Nephron progenitor cell (in vitro differentiated cells): ENCODE measurements around the gene SLC9A7.
"Not testable (repeated sequence)": the region's sequence is repeated elsewhere in the genome, so short reads cannot be mapped to it uniquely, and the experiment has no call there.

Experiments
- DNase-seq: peaks from one replicate; pipeline ENCODE4 v3.0.0; 2021
- H3K27ac Mint-ChIP-seq: 2 replicates; pipeline ENCODE4 v1.8.0; 2021; ENCODE audit warnings: mild to moderate bottlenecking, moderate library complexity, mixed read lengths
- H3K27me3 Mint-ChIP-seq: 2 replicates; pipeline ENCODE4 v1.8.0; 2021; ENCODE audit warnings: mild to moderate bottlenecking, low read depth, mixed read lengths; ENCODE audit not compliant: poor library complexity
- H3K36me3 Mint-ChIP-seq: 2 replicates; pipeline ENCODE4 v1.8.0; 2021; ENCODE audit warnings: low read depth, mixed read lengths
- H3K4me1 Mint-ChIP-seq: 2 replicates; pipeline ENCODE4 v1.8.0; 2021; ENCODE audit warnings: mixed read lengths
- H3K4me3 Mint-ChIP-seq: 2 replicates; pipeline ENCODE4 v1.8.0; 2021; ENCODE audit warnings: mild to moderate bottlenecking, moderate library complexity, mixed read lengths
- H3K9me3 Mint-ChIP-seq: 2 replicates; pipeline ENCODE4 v1.8.0; 2021; ENCODE audit warnings: mild to moderate bottlenecking, moderate library complexity, mixed read lengths
- TF ChIP-seq, protein P1 (sequence below): fragments of 200-600 bp; sonication (generic); IDR thresholded peaks from 2 replicates; pipeline ENCODE4 v1.5.0; 2021; ENCODE audit warnings: antibody characterized with exemption

Gene SLC9A7

DNA sequence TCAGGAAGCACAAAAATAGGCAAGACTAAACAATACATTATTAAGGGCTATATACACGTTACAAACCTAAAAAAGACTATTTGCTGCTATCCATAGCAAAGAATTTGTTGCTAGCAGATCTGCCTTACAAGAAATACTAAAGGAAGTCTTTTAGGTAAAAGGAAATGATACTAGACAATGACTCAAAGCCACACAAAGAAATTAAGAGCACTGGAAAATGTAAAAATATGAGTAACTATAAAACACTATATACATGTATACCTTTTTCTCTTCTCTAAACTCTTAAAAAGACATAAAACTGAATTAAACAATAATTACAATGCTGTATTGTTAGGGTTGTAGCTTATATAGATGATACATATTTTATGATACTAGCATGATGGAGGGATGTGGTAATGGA lies 25.7 kb downstream of the SLC9A7 start:
- Mint-ChIP-seq H3K27ac (no peak overlapping the region), H3K36me3 (no peaks in the 10 kb centered on the region), H3K4me3 (no peak overlapping the region), H3K27me3 (peaks cover 11% of the 10 kb centered on the region), H3K9me3 (peaks cover 63% of the 10 kb centered on the region), H3K4me1 (no peaks in the 10 kb centered on the region)
- TF ChIP-seq, protein P1, sequence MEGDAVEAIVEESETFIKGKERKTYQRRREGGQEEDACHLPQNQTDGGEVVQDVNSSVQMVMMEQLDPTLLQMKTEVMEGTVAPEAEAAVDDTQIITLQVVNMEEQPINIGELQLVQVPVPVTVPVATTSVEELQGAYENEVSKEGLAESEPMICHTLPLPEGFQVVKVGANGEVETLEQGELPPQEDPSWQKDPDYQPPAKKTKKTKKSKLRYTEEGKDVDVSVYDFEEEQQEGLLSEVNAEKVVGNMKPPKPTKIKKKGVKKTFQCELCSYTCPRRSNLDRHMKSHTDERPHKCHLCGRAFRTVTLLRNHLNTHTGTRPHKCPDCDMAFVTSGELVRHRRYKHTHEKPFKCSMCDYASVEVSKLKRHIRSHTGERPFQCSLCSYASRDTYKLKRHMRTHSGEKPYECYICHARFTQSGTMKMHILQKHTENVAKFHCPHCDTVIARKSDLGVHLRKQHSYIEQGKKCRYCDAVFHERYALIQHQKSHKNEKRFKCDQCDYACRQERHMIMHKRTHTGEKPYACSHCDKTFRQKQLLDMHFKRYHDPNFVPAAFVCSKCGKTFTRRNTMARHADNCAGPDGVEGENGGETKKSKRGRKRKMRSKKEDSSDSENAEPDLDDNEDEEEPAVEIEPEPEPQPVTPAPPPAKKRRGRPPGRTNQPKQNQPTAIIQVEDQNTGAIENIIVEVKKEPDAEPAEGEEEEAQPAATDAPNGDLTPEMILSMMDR: no peak
- no peak for DNase-seq

- Mint-ChIP-seq H3K4me1 (no peaks in the 10 kb centered on the region), H3K9me3 (peaks cover 49% of the 10 kb centered on the region), H3K27me3 (peaks cover 6% of the 10 kb centered on the region), H3K27ac (no peak overlapping the region), H3K36me3 (no peaks in the 10 kb centered on the region), H3K4me3 (no peak overlapping the region)
- TF ChIP-seq, protein P1: no peak
- DNase-seq: no peak
Observed at GRCh38 chrX:46730765-46731164, 28.2 kb downstream of the SLC9A7 start.

DNA sequence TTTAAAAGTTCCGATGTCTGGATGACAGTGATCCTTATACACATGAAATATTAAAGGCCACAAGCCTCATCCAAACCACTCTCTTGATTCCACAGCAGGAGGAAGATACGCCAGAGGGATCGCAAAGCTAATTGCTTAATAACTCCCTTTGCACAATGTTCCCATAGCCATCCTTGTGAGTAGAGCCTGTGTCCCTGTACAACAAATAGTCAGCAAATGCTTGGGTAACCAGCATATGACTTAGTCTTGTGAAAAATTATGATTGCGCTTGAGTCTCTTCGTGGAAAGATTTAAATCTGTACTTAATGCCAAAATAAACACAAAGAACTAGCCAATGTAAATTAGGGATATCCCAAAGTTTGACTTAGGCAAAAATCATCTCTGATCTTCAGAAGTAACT lies 31.5 kb downstream of the SLC9A7 start:
- DNase-seq: no peak
- Mint-ChIP-seq H3K9me3 (peaks cover 28% of the 10 kb centered on the region), H3K36me3 (no peaks in the 10 kb centered on the region), H3K27me3 (peaks cover 3% of the 10 kb centered on the region), H3K4me3 (no peak overlapping the region), H3K27ac (no peak overlapping the region), H3K4me1 (no peaks in the 10 kb centered on the region)
- TF ChIP-seq, protein P1: no peak

- not testable (repeated sequence) for DNase-seq, H3K27ac Mint-ChIP-seq, H3K36me3 Mint-ChIP-seq, H3K4me1 Mint-ChIP-seq, H3K4me3 Mint-ChIP-seq, H3K27me3 Mint-ChIP-seq
- H3K9me3 Mint-ChIP-seq: peaks cover 32% of the 10 kb centered on the region
Observed at GRCh38 chrX:46723569-46723927, 35.4 kb downstream of the SLC9A7 start.

DNA sequence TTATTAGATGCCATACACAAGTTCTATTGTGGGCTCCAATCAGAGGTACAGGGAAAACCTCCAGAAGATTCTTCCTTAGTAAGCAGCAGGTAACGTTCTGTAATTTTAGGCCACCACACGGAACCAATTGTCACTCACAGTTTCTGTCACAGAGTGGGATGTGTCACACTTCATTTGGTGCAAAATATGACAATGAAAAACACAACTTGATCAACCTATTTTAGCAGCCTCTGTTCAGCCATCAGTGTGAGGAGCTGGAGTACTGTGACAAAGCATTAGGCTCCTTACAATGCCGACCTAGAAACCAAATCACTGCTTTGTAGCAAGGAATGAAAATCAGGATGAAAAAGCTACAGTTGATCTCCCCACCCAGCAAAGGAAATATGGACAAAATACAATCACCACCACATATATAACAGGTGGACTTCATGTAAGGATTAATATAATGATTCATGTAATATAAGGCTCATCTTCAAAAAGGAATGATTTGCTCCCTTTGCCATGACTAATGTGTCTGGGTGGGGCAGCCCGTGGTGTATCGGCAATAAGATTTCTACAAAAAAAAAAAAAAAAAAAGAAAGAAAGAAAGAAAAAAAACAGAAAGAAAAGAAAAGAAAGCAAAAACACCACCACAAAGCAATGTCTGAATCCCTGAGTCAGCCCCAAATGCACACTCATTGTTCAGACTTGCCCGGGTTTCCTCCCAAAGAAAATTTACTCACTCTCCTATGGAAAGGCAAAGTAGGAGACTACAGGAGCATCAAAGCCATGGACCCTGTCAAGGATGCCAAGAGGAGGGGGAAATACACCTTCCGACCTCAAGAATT lies 36.0 kb downstream of the SLC9A7 start:
- H3K36me3 Mint-ChIP-seq: no peaks in the 10 kb centered on the region
- H3K27ac Mint-ChIP-seq: no peak overlapping the region
- no peak overlapping the region for H3K4me3 Mint-ChIP-seq
- peaks cover 4% of the 10 kb centered on the region for H3K27me3 Mint-ChIP-seq
- H3K9me3 Mint-ChIP-seq: peaks cover 33% of the 10 kb centered on the region
- DNase-seq: no peak
- no peaks in the 10 kb centered on the region for H3K4me1 Mint-ChIP-seq
- TF ChIP-seq, protein P1: no peak

DNA sequence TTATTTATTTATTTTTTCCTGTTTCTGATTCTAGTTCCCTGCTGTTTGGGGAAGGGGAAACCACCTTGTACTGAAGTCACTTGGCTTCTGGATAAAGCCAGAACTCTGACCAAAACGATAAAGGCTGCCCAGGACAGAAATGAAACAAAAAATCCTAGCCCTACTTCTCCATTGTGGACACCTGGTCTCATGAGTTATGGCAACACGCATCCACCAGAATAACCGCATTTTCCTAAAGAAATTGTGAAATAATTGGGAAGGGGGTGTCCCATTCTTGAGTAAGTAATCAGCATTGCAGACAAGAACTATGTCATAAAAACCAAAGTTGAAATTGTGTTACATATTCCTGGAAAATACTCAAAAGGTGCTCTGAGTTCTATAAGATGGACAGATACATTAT lies 42.1 kb downstream of the SLC9A7 start:
- Mint-ChIP-seq H3K27ac (no peak overlapping the region), H3K27me3 (peaks cover 8% of the 10 kb centered on the region), H3K36me3 (no peaks in the 10 kb centered on the region), H3K4me3 (no peak overlapping the region), H3K4me1 (peaks cover 2% of the 10 kb centered on the region), H3K9me3 (peaks cover 32% of the 10 kb centered on the region)
- DNase-seq: no peak
- TF ChIP-seq, protein P1: no peak
